ENCODE results near the gene LRRC4C.

LRRC4C gene

DNA sequence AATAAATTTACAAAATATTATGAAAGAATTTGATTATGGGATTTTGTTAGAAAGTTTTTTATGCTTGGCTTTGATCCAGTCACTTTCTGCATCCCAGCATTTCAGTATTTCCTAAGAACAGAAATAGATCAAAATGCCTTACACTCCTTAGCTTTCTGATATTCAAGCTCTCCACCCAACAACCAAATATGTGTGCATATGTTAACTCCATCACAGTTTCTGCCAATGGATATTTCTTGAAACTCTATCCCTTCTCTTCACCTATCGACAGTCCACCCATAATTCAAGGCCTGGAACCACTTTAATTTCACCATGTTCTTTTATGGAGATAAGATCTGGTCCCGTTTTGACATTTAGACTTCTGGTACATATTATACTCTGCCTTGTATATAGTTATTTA is 565.0 kb downstream of the LRRC4C start:
- Histone ChIP-seq H2AFZ (ENCODE audit: low read depth, low read length) (no peak overlapping the region), H2BK12ac (ENCODE audit: low read length in 2 of 2) (no peak overlapping the region), H3K18ac (ENCODE audit: low read depth in 1 of 2, low read length in 2 of 2) (no peak overlapping the region), H2BK15ac (ENCODE audit: low read depth, poor library complexity, severe bottlenecking) (no peak overlapping the region), H3K9me3 (ENCODE audit: control insufficient read depth, low read length) (peaks cover 5% of the 10 kb centered on the region), H2BK120ac (ENCODE audit: low read depth, low read length) (no peak overlapping the region), H3K27ac (ENCODE audit: low read length, poor library complexity, severe bottlenecking) (no peak overlapping the region), H3K27me3 (ENCODE audit: control insufficient read depth in 1 of 2, insufficient read depth in 1 of 2, low read length in 2 of 2) (no peaks in the 10 kb centered on the region), H3K36me3 (ENCODE audit: control insufficient read depth in 1 of 2, insufficient read depth in 2 of 2, low read depth in 1 of 2, low read length in 2 of 2) (no peaks in the 10 kb centered on the region), H3K4me2 (ENCODE audit: low read length, poor library complexity, severe bottlenecking) (no peak overlapping the region), H3K4me3 (ENCODE audit: insufficient read depth in 1 of 2, low read depth in 1 of 2, low read length in 2 of 2) (no peak overlapping the region), H3K9ac (ENCODE audit: low read length) (no peak overlapping the region), H4K91ac (ENCODE audit: low read length) (no peak overlapping the region), H3K79me1 (replicated peaks; ENCODE audit: low read length, poor library complexity, severe bottlenecking) (no peaks in the 10 kb centered on the region), H3K14ac (ENCODE audit: low read length in 2 of 2) (no peak overlapping the region), H2AK5ac (ENCODE audit: low read length, severe bottlenecking) (no peak overlapping the region), H2BK5ac (ENCODE audit: low read depth, low read length, poor library complexity, severe bottlenecking) (no peak overlapping the region), H3K4me1 (ENCODE audit: control insufficient read depth, insufficient read depth, low read depth, low read length) (no peaks in the 10 kb centered on the region), H4K8ac (ENCODE audit: low read length) (no peak overlapping the region), H3K4ac (ENCODE audit: low read depth in 1 of 2, low read length in 2 of 2) (no peak overlapping the region), H3K23ac (ENCODE audit: low read length in 2 of 2) (no peak overlapping the region)
- DNase-seq = no peak
- WGBS = 86% methylated on average over 1 of the region's 2 CpGs

- Histone ChIP-seq H3K27me3 (ENCODE audit: control insufficient read depth in 1 of 2, insufficient read depth in 1 of 2, low read length in 2 of 2) (no peaks in the 10 kb centered on the region), H2BK15ac (ENCODE audit: low read depth, poor library complexity, severe bottlenecking) (no peak overlapping the region)
These were observed 574.0 kb downstream of the LRRC4C start for GRCh38 chr11:40885250-40885954.

GRCh38 chr11:40882301-40882700 is 577.2 kb downstream of the LRRC4C start:
- H3K4me3 ChIP-seq (ENCODE audit: insufficient read depth in 1 of 2, low read depth in 1 of 2, low read length in 2 of 2) = no peak overlapping the region
- H2AK5ac ChIP-seq (ENCODE audit: low read length, severe bottlenecking) = no peak overlapping the region
- H3K4ac ChIP-seq (ENCODE audit: low read depth in 1 of 2, low read length in 2 of 2) = no peak overlapping the region
- H2BK15ac ChIP-seq (ENCODE audit: low read depth, poor library complexity, severe bottlenecking) = no peak overlapping the region
- no peak overlapping the region for H3K14ac ChIP-seq (ENCODE audit: low read length in 2 of 2)
- WGBS = 65% methylated on average over 3 of the region's 3 CpGs
- no peaks in the 10 kb centered on the region for H3K4me1 ChIP-seq (ENCODE audit: control insufficient read depth, insufficient read depth, low read depth, low read length)
- peaks cover 2% of the 10 kb centered on the region for H3K9me3 ChIP-seq (ENCODE audit: control insufficient read depth, low read length)
- H2AFZ ChIP-seq (ENCODE audit: low read depth, low read length) = no peak overlapping the region
- no peak overlapping the region for H3K9ac ChIP-seq (ENCODE audit: low read length)
- H4K91ac ChIP-seq (ENCODE audit: low read length) = no peak overlapping the region
- no peak overlapping the region for H2BK5ac ChIP-seq (ENCODE audit: low read depth, low read length, poor library complexity, severe bottlenecking)
- H2BK120ac ChIP-seq (ENCODE audit: low read depth, low read length) = no peak overlapping the region
- H3K23ac ChIP-seq (ENCODE audit: low read length in 2 of 2) = no peak overlapping the region
- no peak overlapping the region for H4K8ac ChIP-seq (ENCODE audit: low read length)
- no peak overlapping the region for H3K18ac ChIP-seq (ENCODE audit: low read depth in 1 of 2, low read length in 2 of 2)
- DNase-seq = no peak
- no peaks in the 10 kb centered on the region for H3K36me3 ChIP-seq (ENCODE audit: control insufficient read depth in 1 of 2, insufficient read depth in 2 of 2, low read depth in 1 of 2, low read length in 2 of 2)
- no peaks in the 10 kb centered on the region for H3K79me1 ChIP-seq (replicated peaks; ENCODE audit: low read length, poor library complexity, severe bottlenecking)
- no peak overlapping the region for H3K4me2 ChIP-seq (ENCODE audit: low read length, poor library complexity, severe bottlenecking)
- no peaks in the 10 kb centered on the region for H3K27me3 ChIP-seq (ENCODE audit: control insufficient read depth in 1 of 2, insufficient read depth in 1 of 2, low read length in 2 of 2)
- H2BK12ac ChIP-seq (ENCODE audit: low read length in 2 of 2) = no peak overlapping the region
- H3K27ac ChIP-seq (ENCODE audit: low read length, poor library complexity, severe bottlenecking) = no peak overlapping the region

More at GRCh38 chr11:40885250-40885954, 574.0 kb downstream of the LRRC4C start:
- no peaks in the 10 kb centered on the region for H3K36me3 ChIP-seq (ENCODE audit: control insufficient read depth in 1 of 2, insufficient read depth in 2 of 2, low read depth in 1 of 2, low read length in 2 of 2)
- no peak overlapping the region for H4K91ac ChIP-seq (ENCODE audit: low read length)
- no peak overlapping the region for H2AK5ac ChIP-seq (ENCODE audit: low read length, severe bottlenecking)
- H3K18ac ChIP-seq (ENCODE audit: low read depth in 1 of 2, low read length in 2 of 2) = no peak overlapping the region
- no peak overlapping the region for H2AFZ ChIP-seq (ENCODE audit: low read depth, low read length)
- no peak overlapping the region for H3K14ac ChIP-seq (ENCODE audit: low read length in 2 of 2)
- H3K4me2 ChIP-seq (ENCODE audit: low read length, poor library complexity, severe bottlenecking) = no peak overlapping the region
- H3K4me1 ChIP-seq (ENCODE audit: control insufficient read depth, insufficient read depth, low read depth, low read length) = no peaks in the 10 kb centered on the region
- no peak overlapping the region for H3K4ac ChIP-seq (ENCODE audit: low read depth in 1 of 2, low read length in 2 of 2)
- H3K79me1 ChIP-seq (replicated peaks; ENCODE audit: low read length, poor library complexity, severe bottlenecking) = no peaks in the 10 kb centered on the region
- H3K9ac ChIP-seq (ENCODE audit: low read length) = no peak overlapping the region
- no peak overlapping the region for H2BK120ac ChIP-seq (ENCODE audit: low read depth, low read length)
- no peak for DNase-seq
- peaks cover 4% of the 10 kb centered on the region for H3K9me3 ChIP-seq (ENCODE audit: control insufficient read depth, low read length)
- no peak overlapping the region for H2BK12ac ChIP-seq (ENCODE audit: low read length in 2 of 2)
- no CpG with 5 or more reads among the region's 2 CpGs for WGBS
- H4K8ac ChIP-seq (ENCODE audit: low read length) = no peak overlapping the region
- no peak overlapping the region for H3K4me3 ChIP-seq (ENCODE audit: insufficient read depth in 1 of 2, low read depth in 1 of 2, low read length in 2 of 2)
- no peak overlapping the region for H2BK5ac ChIP-seq (ENCODE audit: low read depth, low read length, poor library complexity, severe bottlenecking)
- no peak overlapping the region for H3K23ac ChIP-seq (ENCODE audit: low read length in 2 of 2)
- H3K27ac ChIP-seq (ENCODE audit: low read length, poor library complexity, severe bottlenecking) = no peak overlapping the region

- peaks cover 2% of the 10 kb centered on the region for H3K9me3 ChIP-seq (ENCODE audit: control insufficient read depth, low read length)
- H3K4me2 ChIP-seq (ENCODE audit: low read length, poor library complexity, severe bottlenecking) = no peak overlapping the region
- no peaks in the 10 kb centered on the region for H3K79me1 ChIP-seq (replicated peaks; ENCODE audit: low read length, poor library complexity, severe bottlenecking)
- no peak overlapping the region for H3K4me3 ChIP-seq (ENCODE audit: insufficient read depth in 1 of 2, low read depth in 1 of 2, low read length in 2 of 2)
- no peak overlapping the region for H3K4ac ChIP-seq (ENCODE audit: low read depth in 1 of 2, low read length in 2 of 2)
- no peak overlapping the region for H2AFZ ChIP-seq (ENCODE audit: low read depth, low read length)
- no peak overlapping the region for H2BK120ac ChIP-seq (ENCODE audit: low read depth, low read length)
- no peak overlapping the region for H2BK12ac ChIP-seq (ENCODE audit: low read length in 2 of 2)
- no peak overlapping the region for H3K9ac ChIP-seq (ENCODE audit: low read length)
- no peak overlapping the region for H3K27ac ChIP-seq (ENCODE audit: low read length, poor library complexity, severe bottlenecking)
- no peak overlapping the region for H4K91ac ChIP-seq (ENCODE audit: low read length)
- DNase-seq = no peak
- no peak overlapping the region for H2BK15ac ChIP-seq (ENCODE audit: low read depth, poor library complexity, severe bottlenecking)
- H2AK5ac ChIP-seq (ENCODE audit: low read length, severe bottlenecking) = no peak overlapping the region
- H3K23ac ChIP-seq (ENCODE audit: low read length in 2 of 2) = no peak overlapping the region
- no peak overlapping the region for H3K18ac ChIP-seq (ENCODE audit: low read depth in 1 of 2, low read length in 2 of 2)
- no peak overlapping the region for H4K8ac ChIP-seq (ENCODE audit: low read length)
- H3K36me3 ChIP-seq (ENCODE audit: control insufficient read depth in 1 of 2, insufficient read depth in 2 of 2, low read depth in 1 of 2, low read length in 2 of 2) = no peaks in the 10 kb centered on the region
- 92% methylated on average over 4 of the region's 6 CpGs for WGBS
- H3K4me1 ChIP-seq (ENCODE audit: control insufficient read depth, insufficient read depth, low read depth, low read length) = no peaks in the 10 kb centered on the region
- no peak overlapping the region for H3K14ac ChIP-seq (ENCODE audit: low read length in 2 of 2)
- H2BK5ac ChIP-seq (ENCODE audit: low read depth, low read length, poor library complexity, severe bottlenecking) = no peak overlapping the region
- H3K27me3 ChIP-seq (ENCODE audit: control insufficient read depth in 1 of 2, insufficient read depth in 1 of 2, low read length in 2 of 2) = no peaks in the 10 kb centered on the region
These were observed 579.5 kb downstream of the LRRC4C start for GRCh38 chr11:40879911-40880310.

Data from mesenchymal stem cell (in vitro differentiated cells and primary cell).